MM.1S (cell line): ENCODE data around the gene TRIM14.
A peak's percentile ranks its signal among the peaks of the same experiment; 100 is the strongest.

ENCODE experiments used
- DNase-seq: peaks from one replicate; pipeline ENCODE4 v3.0.0-alpha.2; 2015
- H2AFZ ChIP-seq: fragments of 300-600 bp; sonication (generic); 2 replicates; pipeline ENCODE4 v1.6.0; 2016; ENCODE audit warnings: antibody characterized with exemption, low read length
- H3F3A ChIP-seq: fragments of 300-600 bp; sonication (generic); 2 replicates; pipeline ENCODE4 v1.6.1; 2016; ENCODE audit warnings: mild to moderate bottlenecking, antibody characterized with exemption, low read length, moderate library complexity, mixed read lengths; ENCODE audit not compliant: insufficient read depth
- H3K27ac ChIP-seq: fragments of 300-600 bp; sonication (generic); 2 replicates; pipeline ENCODE4 v1.5.1; 2016; ENCODE audit warnings: mild to moderate bottlenecking, low read length
- H3K27me3 ChIP-seq: fragments of 300-600 bp; sonication (generic); replicated peaks from 2 replicates; pipeline ENCODE4 v1.6.0; 2016; ENCODE audit warnings: low read length; ENCODE audit not compliant: insufficient read depth
- H3K36me3 ChIP-seq: fragments of 300-600 bp; sonication (generic); replicated peaks from 2 replicates; pipeline ENCODE4 v1.6.1; 2016; ENCODE audit warnings: mild to moderate bottlenecking, low read length, mixed read lengths; ENCODE audit not compliant: insufficient read depth
- H3K4me1 ChIP-seq: fragments of 300-600 bp; sonication (generic); 2 replicates; pipeline ENCODE4 v1.6.1; 2016; ENCODE audit warnings: low read length, mixed read lengths
- H3K4me2 ChIP-seq: fragments of 300-600 bp; sonication (generic); 2 replicates; pipeline ENCODE4 v1.6.0; 2016; ENCODE audit warnings: low read depth, low read length
- H3K4me3 ChIP-seq: fragments of 300-600 bp; sonication (generic); 2 replicates; pipeline ENCODE4 v1.5.1; 2016; ENCODE audit warnings: low read length, mixed read lengths
- H3K79me2 ChIP-seq: fragments of 300-600 bp; sonication (generic); 2 replicates; pipeline ENCODE4 v1.6.1; 2016; ENCODE audit warnings: mixed run types, low read length, mixed read lengths
- H3K9ac ChIP-seq: fragments of 300-600 bp; sonication (generic); 2 replicates; pipeline ENCODE4 v1.6.1; 2016; ENCODE audit warnings: low read length, mixed read lengths
- H3K9me2 ChIP-seq: fragments of 300-600 bp; sonication (generic); replicated peaks from 2 replicates; pipeline ENCODE4 v1.6.1; 2016; ENCODE audit warnings: mild to moderate bottlenecking, low read length, mixed read lengths; ENCODE audit not compliant: insufficient read depth
- H3K9me3 ChIP-seq: fragments of 300-600 bp; sonication (generic); replicated peaks from 2 replicates; pipeline ENCODE4 v1.6.1; 2016; ENCODE audit warnings: mild to moderate bottlenecking, low read length, mixed read lengths; ENCODE audit not compliant: insufficient read depth
- H4K20me1 ChIP-seq: fragments of 300-600 bp; sonication (generic); 2 replicates; pipeline ENCODE4 v1.6.1; 2016; ENCODE audit warnings: mild to moderate bottlenecking, low read length, moderate library complexity, mixed read lengths; ENCODE audit not compliant: insufficient read depth
- EZH2 ChIP-seq: fragments of 300-600 bp; sonication (generic); optimal IDR thresholded peaks from 2 replicates; pipeline ENCODE3; 2017; ENCODE audit warnings: low read depth, mild to moderate bottlenecking, antibody characterized with exemption, low read length, mixed read lengths
- EZH2phosphoT487 ChIP-seq: fragments of 300-600 bp; sonication (generic); IDR thresholded peaks from 2 replicates; pipeline ENCODE4 v1.6.1; 2018; ENCODE audit warnings: antibody characterized with exemption, low read length
- TF ChIP-seq, protein P1 (sequence below): fragments of 300-600 bp; sonication (generic); IDR thresholded peaks from 2 replicates; pipeline ENCODE4 v1.5.1; 2016; ENCODE audit warnings: antibody characterized with exemption, low read length, mixed read lengths

TRIM14 gene

DNA sequence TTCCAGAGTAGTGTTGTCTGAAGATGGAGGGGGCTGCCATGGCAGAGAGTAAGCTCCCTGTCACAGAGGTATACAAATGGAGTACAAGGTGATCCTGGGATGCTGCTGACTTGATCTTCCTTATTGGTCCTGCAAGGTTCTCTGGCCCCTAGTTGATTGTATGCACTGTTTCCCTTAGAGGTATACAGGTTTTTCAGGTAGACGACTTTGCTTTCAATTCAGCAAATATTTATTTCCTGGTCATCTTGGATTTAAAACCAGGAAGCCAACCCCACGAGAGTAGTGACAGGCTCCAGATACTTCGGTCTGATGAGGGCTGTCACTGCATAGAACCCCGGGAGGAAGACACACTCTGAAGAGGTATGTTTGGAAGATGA lies 16.5 kb upstream of the TRIM14 start:
- Histone ChIP-seq H3K9ac (no peak overlapping the region), H3K27ac (no peak overlapping the region), H3K4me3 (no peak overlapping the region), H3K4me2 (no peak overlapping the region), H3K36me3 (no peaks in the 10 kb centered on the region), H3K79me2 (no peaks in the 10 kb centered on the region), H3K27me3 (no peaks in the 10 kb centered on the region), H3K9me2 (no peaks in the 10 kb centered on the region), H3K4me1 (0 out of 2 replicates have a peak, but pooled peaks cover 4% of the 10 kb centered on the region), H2AFZ (no peak overlapping the region), H3F3A (no peaks in the 10 kb centered on the region), H4K20me1 (no peaks in the 10 kb centered on the region), H3K9me3 (no peaks in the 10 kb centered on the region)
- TF ChIP-seq, protein P1, sequence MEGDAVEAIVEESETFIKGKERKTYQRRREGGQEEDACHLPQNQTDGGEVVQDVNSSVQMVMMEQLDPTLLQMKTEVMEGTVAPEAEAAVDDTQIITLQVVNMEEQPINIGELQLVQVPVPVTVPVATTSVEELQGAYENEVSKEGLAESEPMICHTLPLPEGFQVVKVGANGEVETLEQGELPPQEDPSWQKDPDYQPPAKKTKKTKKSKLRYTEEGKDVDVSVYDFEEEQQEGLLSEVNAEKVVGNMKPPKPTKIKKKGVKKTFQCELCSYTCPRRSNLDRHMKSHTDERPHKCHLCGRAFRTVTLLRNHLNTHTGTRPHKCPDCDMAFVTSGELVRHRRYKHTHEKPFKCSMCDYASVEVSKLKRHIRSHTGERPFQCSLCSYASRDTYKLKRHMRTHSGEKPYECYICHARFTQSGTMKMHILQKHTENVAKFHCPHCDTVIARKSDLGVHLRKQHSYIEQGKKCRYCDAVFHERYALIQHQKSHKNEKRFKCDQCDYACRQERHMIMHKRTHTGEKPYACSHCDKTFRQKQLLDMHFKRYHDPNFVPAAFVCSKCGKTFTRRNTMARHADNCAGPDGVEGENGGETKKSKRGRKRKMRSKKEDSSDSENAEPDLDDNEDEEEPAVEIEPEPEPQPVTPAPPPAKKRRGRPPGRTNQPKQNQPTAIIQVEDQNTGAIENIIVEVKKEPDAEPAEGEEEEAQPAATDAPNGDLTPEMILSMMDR = no peak
- TF ChIP-seq EZH2phosphoT487 = no peak
- no peak for TF ChIP-seq EZH2
- no peak for DNase-seq

DNA sequence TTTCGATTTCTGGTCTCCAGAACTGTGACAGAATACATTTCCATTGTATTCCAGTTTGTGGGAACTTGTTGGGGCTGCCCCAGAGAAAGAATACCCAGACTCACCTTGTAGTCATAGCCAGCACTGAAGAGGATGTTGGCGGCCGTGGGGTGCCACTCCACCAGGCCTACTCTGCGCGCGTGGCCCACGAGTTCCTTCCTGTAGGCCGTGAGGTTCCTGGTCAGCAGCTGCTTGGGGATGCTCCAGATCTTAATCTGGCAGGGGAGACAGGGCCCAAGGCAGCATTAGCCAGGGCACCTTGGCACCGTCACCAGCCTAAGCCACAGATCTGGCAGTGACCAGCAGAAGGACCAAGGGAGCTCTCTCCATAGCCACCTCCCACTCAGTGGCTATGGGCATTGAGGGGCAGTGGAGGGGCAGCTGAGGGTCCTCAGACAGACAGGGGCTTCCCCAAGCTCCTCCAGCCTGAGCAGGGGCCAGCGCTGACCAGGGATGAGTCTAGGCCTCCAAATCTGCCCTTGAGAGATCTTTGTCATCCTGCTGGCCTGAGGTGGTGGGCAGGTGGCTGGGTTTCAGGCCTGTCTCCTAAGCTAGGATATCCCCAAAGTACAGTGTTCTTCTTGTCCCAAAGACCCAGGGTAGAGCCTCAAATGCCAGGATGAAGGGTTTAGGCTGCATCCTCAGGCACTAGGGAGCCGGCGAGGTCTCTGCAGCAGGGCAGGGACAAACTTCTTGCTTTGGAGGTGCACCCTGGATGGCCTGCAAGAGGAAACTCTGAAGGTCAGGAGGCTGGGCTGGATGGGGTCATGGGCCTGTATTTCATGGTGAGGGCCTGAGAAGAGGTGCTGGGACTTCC lies 15.9 kb upstream of the TRIM14 start:
- TF ChIP-seq, protein P1 = no peak
- TF ChIP-seq EZH2phosphoT487 (no peak), EZH2 (no peak)
- Histone ChIP-seq H3K9me2 (no peaks in the 10 kb centered on the region), H3K9ac (no peak overlapping the region), H3K27me3 (no peaks in the 10 kb centered on the region), H3K36me3 (no peaks in the 10 kb centered on the region), H3K27ac (no peak overlapping the region), H3K79me2 (no peaks in the 10 kb centered on the region), H3K4me3 (no peak overlapping the region), H4K20me1 (no peaks in the 10 kb centered on the region), H3K9me3 (no peaks in the 10 kb centered on the region), H3K4me1 (0 out of 2 replicates have a peak, but pooled peaks cover 4% of the 10 kb centered on the region), H3F3A (no peaks in the 10 kb centered on the region), H2AFZ (no peak overlapping the region), H3K4me2 (no peak overlapping the region)
- DNase-seq = no peak

DNA sequence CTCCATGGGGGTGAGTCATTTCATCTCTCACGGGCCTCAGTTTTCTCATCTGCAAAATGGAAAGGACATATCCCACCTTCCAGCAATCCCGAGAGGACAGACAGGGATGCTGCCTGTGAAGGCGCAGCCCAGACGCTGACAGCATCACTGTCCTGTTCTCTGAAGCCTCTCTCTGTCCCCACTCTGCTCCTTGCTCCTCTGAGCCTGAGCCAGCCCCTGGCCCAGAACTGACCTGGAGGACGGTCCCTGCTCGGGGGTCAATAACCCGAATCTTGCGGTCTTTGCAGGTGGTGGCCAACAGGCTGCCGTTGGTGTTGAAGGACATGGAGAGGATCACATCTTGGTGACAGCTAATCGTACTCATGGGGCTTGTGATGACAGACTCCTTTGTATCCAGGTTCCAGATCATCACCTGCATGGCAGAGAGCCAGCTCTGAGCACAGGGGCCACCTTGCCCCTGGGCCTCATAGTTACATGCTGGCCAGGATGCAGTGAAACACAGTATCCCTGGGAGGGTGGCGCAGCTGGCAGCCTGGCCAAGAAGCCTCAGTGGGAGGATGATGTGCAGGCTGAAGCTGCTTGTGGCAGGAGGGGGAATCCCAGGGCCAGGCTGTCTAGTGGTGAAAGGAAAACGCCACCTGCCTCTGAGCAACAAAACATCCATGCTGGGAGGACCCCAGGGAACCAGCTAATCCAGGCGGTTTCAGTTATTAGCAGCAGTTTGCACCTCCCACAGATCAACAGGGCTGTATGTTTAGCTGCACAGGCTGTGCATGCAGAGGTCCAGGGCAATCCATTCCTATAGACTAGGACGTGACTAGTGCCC lies 14.0 kb upstream of the TRIM14 start:
- H2AFZ ChIP-seq = no peak overlapping the region
- peak; percentile 51 for DNase-seq
- no peak overlapping the region for H3K27ac ChIP-seq
- H4K20me1 ChIP-seq = no peaks in the 10 kb centered on the region
- H3K79me2 ChIP-seq = no peaks in the 10 kb centered on the region
- TF ChIP-seq, protein P1 = 0 out of 2 replicates have a peak, but pooled peaks have one; percentile 3
- TF ChIP-seq EZH2phosphoT487 = no peak
- TF ChIP-seq EZH2 = no peak
- H3K4me2 ChIP-seq = no peak overlapping the region
- no peaks in the 10 kb centered on the region for H3K9me2 ChIP-seq
- H3K9me3 ChIP-seq = no peaks in the 10 kb centered on the region
- H3K4me1 ChIP-seq = peaks cover 10% of the 10 kb centered on the region; the same call in 1 of the 2 replicates
- H3K4me3 ChIP-seq = no peak overlapping the region
- no peaks in the 10 kb centered on the region for H3K27me3 ChIP-seq
- no peak overlapping the region for H3K9ac ChIP-seq
- H3K36me3 ChIP-seq = no peaks in the 10 kb centered on the region
- no peaks in the 10 kb centered on the region for H3F3A ChIP-seq
